GM13977 (cell line): Measurements from ENCODE around the gene VDR.

Experiments used
- DNase-seq: peaks from one replicate; pipeline ENCODE4 v3.0.0; 2012; ENCODE audit warnings: low spot score
- CTCF ChIP-seq: IDR thresholded peaks from 2 replicates; pipeline ENCODE4 v1.5.1; 2012; ENCODE audit warnings: mild to moderate bottlenecking, control low read depth; ENCODE audit not compliant: insufficient read depth; ENCODE audit errors: extremely low read depth, missing control alignments
- in situ Hi-C: fragments of 300-500 bp; cut with MboI; formaldehyde crosslinking; loops from one replicate; pipeline ENCODE4 v1.12.0; 2022; ENCODE audit warnings: low sequenced_read_pairs, low pct_unique_long_range_greater_than_20kb, mixed read lengths, inconsistent platforms; ENCODE audit not compliant: unreplicated experiment

The VDR gene

GRCh38 chr12:47795121-47795813 is 109.5 kb downstream of the VDR start:
- no peak for TF ChIP-seq CTCF
- no peak for DNase-seq
- in situ Hi-C loops: no loop called here

- no peak for DNase-seq
- in situ Hi-C loops: no loop called here
- TF ChIP-seq CTCF: no peak
Observed at GRCh38 chr12:47794679-47795078, 110.1 kb downstream of the VDR start.

GRCh38 chr12:47793015-47793681 is 111.6 kb downstream of the VDR start:
- DNase-seq: no peak
- in situ Hi-C loops: no loop called here
- TF ChIP-seq CTCF: no peak

- in situ Hi-C loops: no loop called here
- no peak for DNase-seq
Observed at GRCh38 chr12:47791874-47792273, 112.9 kb downstream of the VDR start.

More at GRCh38 chr12:47791874-47792273, 112.9 kb downstream of the VDR start:
- TF ChIP-seq CTCF: no peak
